Aorta (tissue), 5 donors: Measurements from ENCODE around the gene ACP2. TPM values are rescaled to one million over a fixed set of nuclear protein-coding genes. Genes with fewer than 3 reads are reported as not detected.

ENCODE experiments used
- ATAC-seq: fragments of 200-7000 bp; cut with Tn5 transposase; one replicate; pipeline ENCODE4 v1.9.1; 2022; ENCODE audit warnings: moderate library complexity; ENCODE audit not compliant: low FRiP score
- DNase-seq, 2 donors: peaks; one replicate each; pipeline ENCODE4 v3.0.0-alpha.2; 2020
- H3K27ac ChIP-seq, 2 donors: one replicate each; pipeline ENCODE4 v1.5.1; 2013; ENCODE audit warnings: low read length in 2 of 2, mild to moderate bottlenecking in 2 of 2, moderate library complexity in 2 of 2, control low read depth in 1 of 2, inconsistent platforms in 1 of 2, low read depth in 1 of 2
- H3K27me3 ChIP-seq, 2 donors: one replicate each; pipeline ENCODE4 v1.6.1; 2013; ENCODE audit warnings: control low read depth in 1 of 2, low read length in 1 of 2, mild to moderate bottlenecking in 1 of 2, moderate library complexity in 1 of 2; ENCODE audit not compliant: insufficient read depth in 2 of 2, control insufficient read depth in 1 of 2
- H3K36me3 ChIP-seq, 2 donors: one replicate each; pipeline ENCODE4 v1.6.1; 2013; ENCODE audit warnings: control low read depth in 1 of 2, low read length in 1 of 2, mild to moderate bottlenecking in 1 of 2; ENCODE audit not compliant: insufficient read depth in 2 of 2, control insufficient read depth in 1 of 2
- H3K4me1 ChIP-seq, 2 donors: one replicate each; pipeline ENCODE4 v1.6.1; 2013; ENCODE audit warnings: low read length in 2 of 2, control low read depth in 1 of 2, mild to moderate bottlenecking in 1 of 2, moderate library complexity in 1 of 2; ENCODE audit not compliant: insufficient read depth in 2 of 2, control insufficient read depth in 1 of 2
- H3K4me3 ChIP-seq, 2 donors: one replicate each; pipeline ENCODE4 v1.5.1; 2013; ENCODE audit warnings: low read length in 2 of 2, control low read depth in 1 of 2, mild to moderate bottlenecking in 1 of 2
- H3K9me3 ChIP-seq: one replicate; pipeline ENCODE4 v1.6.1; 2013; ENCODE audit warnings: mild to moderate bottlenecking, low read length; ENCODE audit not compliant: control insufficient read depth
- WGBS, 2 donors: extraction: QIAGEN DNeasy Blood & Tissue Kit; methylation state at CpG; one replicate each; pipeline ENCODE4 v1.1.7; 2013; 5-methylcytosine and 5-hydroxymethylcytosine counted together
- intact Hi-C, 2 donors: fragments of 100-400 bp; cut with DNase I; formaldehyde crosslinking; loops; one replicate each; pipeline versions ENCODE4 v1.14.2 to v1.15.0; 2022
- long read RNA-seq, 2 donors: library from polyadenylated mRNA; unstranded; transcript quantifications; one replicate each; pipeline ENCODE4 v2.0.0, GENCODE V29; 2020 to 2021
- polyA plus RNA-seq, 2 donors: library from polyadenylated mRNA; stranded (reverse); fragments of 200-250 nt; gene quantifications; one replicate each; pipeline ENCODE4 v1.2.3, GENCODE V29; 2013
- total RNA-seq, 2 donors: library from RNA; stranded (reverse); fragmentation: NEBNext Ultra II Directional; extraction: Animal tissue kit (Norgen Biotek cat#: 25700); gene quantifications; one replicate each; pipeline ENCODE4 v1.2.1, GENCODE V29; 2021
- donor health status: healthy with polysubstance abuse.
- donor health status: Bipolar disorder and iron deficiency.
- donor health status: DM: no; HTN: no; CAD: no.
- donor health status: DM: no; HTN: no; CAD: no.
- donor health status: DM: yes; HTN: yes; CAD: no.

ACP2 gene
- total RNA-seq (10 to 100 TPM; 20.6 to 27.8 TPM), polyA plus RNA-seq (10 to 100 TPM; 18.0 to 19.9 TPM)
- long read RNA-seq, donor 1, transcript ACP2-201 (11 exons, 2,203 nt) = major isoform, 44 of 60 reads
- long read RNA-seq, donor 1, partial matches to known transcripts = 6 of 60 reads
- long read RNA-seq, donor 1, other reads (novel, unspliced or antisense) = 7 of 60 reads
- long read RNA-seq, donor 2, partial matches to known transcripts = 1 of 6 reads
- long read RNA-seq, donor 2, other reads (novel, unspliced or antisense) = 2 of 6 reads

DNA sequence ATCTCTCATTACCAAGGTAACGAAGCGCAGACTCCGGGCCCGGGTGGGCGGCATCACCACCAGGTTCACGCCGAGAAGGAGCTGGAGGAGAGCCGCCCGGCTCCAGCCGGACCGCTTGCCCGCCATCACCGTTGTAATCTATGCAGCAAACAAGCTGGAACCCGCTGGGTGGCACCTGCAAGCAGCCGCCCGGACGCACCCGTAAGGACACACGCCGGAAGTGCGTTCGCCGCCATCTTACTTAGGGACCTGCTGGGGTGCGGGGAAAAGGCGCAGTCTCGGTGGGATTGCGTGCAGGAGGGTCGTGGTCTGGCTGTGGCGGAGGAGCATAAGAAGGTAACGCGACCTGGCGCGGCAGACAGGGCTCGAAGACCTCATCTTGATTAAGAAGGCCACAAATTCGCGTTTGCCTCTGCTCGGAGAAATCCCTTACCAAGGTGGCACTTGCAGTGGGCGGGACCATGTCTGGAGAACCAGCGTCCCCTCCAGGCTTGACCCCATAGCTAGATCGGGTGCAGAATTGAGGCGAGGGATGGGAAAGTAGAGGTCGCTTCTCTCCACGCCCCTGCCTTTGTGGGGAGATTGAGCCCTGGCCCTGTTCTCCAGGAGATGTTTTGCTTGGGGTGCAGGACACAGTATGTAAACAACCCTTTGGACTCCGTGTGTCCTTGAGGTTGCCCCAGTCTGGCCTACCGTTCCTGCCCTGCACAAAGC is at the start of gene ACP2:
TSS of gene ACP2 (minus strand) at position 151 of the 714 bp plus-strand sequence. CDS start at position 126, 25 bp downstream.
- Histone ChIP-seq H3K27ac (peak within 1 kb of the TSS in 1 of 2 donors; percentile 60), H3K9me3 (no peaks in the 10 kb centered on the region), H3K4me1 (no peaks in the 10 kb centered on the region), H3K27me3 (no peaks in the 10 kb centered on the region), H3K36me3 (peaks cover 0 to 5% of the 10 kb centered on the region in 2 donors), H3K4me3 (peak within 1 kb of the TSS; percentile 51 to 73)
- intact Hi-C loops = loop anchor here (1.0 to 2.0 kb wide), 3 partner anchors 20 to 313 kb away; partner anchors contain the start of genes CSTPP1 (in 1 of the 2) and DDB2 (in 1 of the 2)
- WGBS, 2 donors = 0% methylated on average over 45 of the region's 45 CpGs
- peak; percentile 95 for ATAC-seq
- DNase-seq = peak; percentile 93 to 95

GRCh38 chr11:47296045-47296444 is 47.4 kb upstream of the ACP2 start:
- no peaks in the 10 kb centered on the region for H3K27me3 ChIP-seq
- peaks cover 2 to 10% of the 10 kb centered on the region in 2 donors for H3K36me3 ChIP-seq
- WGBS, 2 donors = 81 to 86% methylated on average over 4 of the region's 4 CpGs
- no peak overlapping the region for H3K27ac ChIP-seq
- no peak for DNase-seq
- intact Hi-C loops = no loop called here
- no peak for ATAC-seq
- H3K4me3 ChIP-seq = no peak overlapping the region
- no peaks in the 10 kb centered on the region for H3K4me1 ChIP-seq
- H3K9me3 ChIP-seq = peaks cover 2% of the 10 kb centered on the region

GRCh38 chr11:47295385-47295784 is 46.8 kb upstream of the ACP2 start:
- Histone ChIP-seq H3K4me1 (no peaks in the 10 kb centered on the region), H3K9me3 (peaks cover 2% of the 10 kb centered on the region), H3K4me3 (no peak overlapping the region), H3K36me3 (peaks cover 4 to 10% of the 10 kb centered on the region in 2 donors), H3K27ac (no peak overlapping the region), H3K27me3 (no peaks in the 10 kb centered on the region)
- ATAC-seq (no peak), DNase-seq (no peak)
- 93 to 94% methylated on average over 5 of the region's 5 CpGs for WGBS, 2 donors
- intact Hi-C loops = no loop called here

DNA sequence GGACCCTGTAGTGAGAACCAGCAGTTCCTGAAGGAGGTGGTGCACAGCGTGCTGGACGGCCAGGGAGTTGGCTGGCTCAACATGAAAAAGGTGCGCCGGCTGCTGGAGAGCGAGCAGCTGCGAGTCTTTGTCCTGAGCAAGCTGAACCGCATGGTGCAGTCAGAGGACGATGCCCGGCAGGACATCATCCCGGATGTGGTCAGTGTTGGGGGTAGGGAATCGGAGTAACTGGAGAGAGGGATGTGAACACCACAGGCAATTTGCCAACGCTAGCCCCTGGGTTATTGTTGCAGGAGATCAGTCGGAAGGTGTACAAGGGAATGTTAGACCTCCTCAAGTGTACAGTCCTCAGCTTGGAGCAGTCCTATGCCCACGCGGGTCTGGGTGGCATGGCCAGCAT is 41.2 kb upstream of the ACP2 start:
- WGBS, 2 donors = 91 to 95% methylated on average over 15 of the region's 15 CpGs
- Histone ChIP-seq H3K27me3 (no peaks in the 10 kb centered on the region), H3K9me3 (no peaks in the 10 kb centered on the region), H3K4me1 (no peaks in the 10 kb centered on the region), H3K4me3 (no peak overlapping the region), H3K36me3 (peaks cover 7 to 25% of the 10 kb centered on the region in 2 donors), H3K27ac (no peak overlapping the region)
- intact Hi-C loops = no loop called here
- ATAC-seq = no peak
- no peak for DNase-seq

- no peaks in the 10 kb centered on the region for H3K27me3 ChIP-seq
- intact Hi-C loops = no loop called here
- no peak overlapping the region for H3K4me3 ChIP-seq
- H3K9me3 ChIP-seq = no peaks in the 10 kb centered on the region
- H3K4me1 ChIP-seq = no peaks in the 10 kb centered on the region
- ATAC-seq (no peak), DNase-seq (no peak)
- 76 to 78% methylated on average over 5 of the region's 5 CpGs for WGBS, 2 donors
- H3K36me3 ChIP-seq = peaks cover 7 to 31% of the 10 kb centered on the region in 2 donors
- H3K27ac ChIP-seq = no peak overlapping the region
These were observed 39.5 kb upstream of the ACP2 start for GRCh38 chr11:47288066-47288465.

DNA sequence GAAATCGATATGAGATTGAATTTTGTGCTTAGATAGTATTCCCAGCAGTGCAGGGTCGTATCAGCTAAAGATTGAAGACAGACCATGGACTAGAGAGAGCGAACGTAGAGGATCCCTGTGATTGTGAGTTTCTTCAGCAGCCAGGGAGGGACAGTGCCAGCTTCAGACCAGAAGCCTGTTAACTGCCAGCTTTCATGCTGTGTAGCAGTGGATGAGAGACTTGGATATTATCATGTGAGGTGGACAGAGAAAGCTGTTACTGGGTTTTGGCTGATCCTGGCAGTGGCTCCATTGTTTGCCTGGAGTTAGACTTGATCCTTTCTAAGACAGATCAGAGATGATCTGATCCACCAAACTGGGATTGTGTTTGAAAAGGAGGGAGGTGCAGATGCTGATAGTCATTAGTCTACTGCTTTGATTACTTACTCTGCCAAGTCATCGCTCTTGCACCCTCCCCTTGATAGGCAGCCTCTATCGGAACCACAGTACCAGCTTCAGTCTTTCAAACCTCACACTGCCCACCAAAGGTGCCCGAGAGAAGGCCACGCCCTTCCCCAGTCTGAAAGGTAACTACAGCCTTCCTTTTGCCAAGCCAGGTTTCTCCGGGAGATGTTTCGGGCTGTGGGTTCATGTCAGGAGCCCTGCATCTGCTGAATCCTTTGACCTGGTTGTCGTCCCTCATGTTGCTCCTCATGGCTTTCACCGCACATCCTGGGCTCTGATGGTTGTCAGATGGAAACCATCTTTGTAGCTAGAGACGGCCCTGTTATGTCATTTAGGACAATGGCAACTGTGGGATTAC is 37.6 kb upstream of the ACP2 start:
- Histone ChIP-seq H3K4me1 (no peaks in the 10 kb centered on the region), H3K9me3 (no peaks in the 10 kb centered on the region), H3K27ac (no peak overlapping the region), H3K27me3 (no peaks in the 10 kb centered on the region), H3K4me3 (no peak overlapping the region), H3K36me3 (peaks cover 10 to 33% of the 10 kb centered on the region in 2 donors)
- no peak for ATAC-seq
- intact Hi-C loops = no loop called here
- 92 to 93% methylated on average over 13 of the region's 13 CpGs for WGBS, 2 donors
- DNase-seq = no peak

GRCh38 chr11:47284151-47284550 is 35.5 kb upstream of the ACP2 start:
- H3K4me1 ChIP-seq = no peaks in the 10 kb centered on the region
- peaks cover 8 to 30% of the 10 kb centered on the region in 2 donors for H3K36me3 ChIP-seq
- DNase-seq = no peak
- H3K27ac ChIP-seq = no peak overlapping the region
- 91 to 92% methylated on average over 4 of the region's 4 CpGs for WGBS, 2 donors
- no peaks in the 10 kb centered on the region for H3K9me3 ChIP-seq
- intact Hi-C loops = no loop called here
- H3K27me3 ChIP-seq = no peaks in the 10 kb centered on the region
- no peak for ATAC-seq
- no peak overlapping the region for H3K4me3 ChIP-seq

GRCh38 chr11:47282462-47282861 is 33.8 kb upstream of the ACP2 start:
- 95 to 97% methylated on average over 7 of the region's 7 CpGs for WGBS, 2 donors
- H3K27ac ChIP-seq = no peak overlapping the region
- H3K27me3 ChIP-seq = no peaks in the 10 kb centered on the region
- no peak overlapping the region for H3K4me3 ChIP-seq
- peaks cover 11 to 33% of the 10 kb centered on the region in 2 donors for H3K36me3 ChIP-seq
- intact Hi-C loops = no loop called here
- H3K4me1 ChIP-seq = no peaks in the 10 kb centered on the region
- ATAC-seq (no peak), DNase-seq (no peak)
- H3K9me3 ChIP-seq = no peaks in the 10 kb centered on the region
